Tongue (tissue), 3 donors: ENCODE data around the gene THADA. TPM values are rescaled to one million over a fixed set of nuclear protein-coding genes. Genes with fewer than 3 reads are reported as not detected.

Experiments
- DNase-seq: peaks from one replicate; pipeline ENCODE4 v3.0.0-alpha.2; 2015
- small RNA-seq: library from RNA; depleted of rRNA; stranded (forward); fragments of <200 nt; gene quantifications from one replicate; pipeline ENCODE3, GENCODE V24; 2014; ENCODE audit warnings: low replicate concordance
- total RNA-seq: library from RNA; depleted of rRNA; stranded (reverse); fragments of >200 nt; gene quantifications from one replicate; pipeline ENCODE4 v1.2.3, GENCODE V29; 2014

THADA gene
- total RNA-seq, 1 donor from 2014 or later, result 57.0 TPM

DNA sequence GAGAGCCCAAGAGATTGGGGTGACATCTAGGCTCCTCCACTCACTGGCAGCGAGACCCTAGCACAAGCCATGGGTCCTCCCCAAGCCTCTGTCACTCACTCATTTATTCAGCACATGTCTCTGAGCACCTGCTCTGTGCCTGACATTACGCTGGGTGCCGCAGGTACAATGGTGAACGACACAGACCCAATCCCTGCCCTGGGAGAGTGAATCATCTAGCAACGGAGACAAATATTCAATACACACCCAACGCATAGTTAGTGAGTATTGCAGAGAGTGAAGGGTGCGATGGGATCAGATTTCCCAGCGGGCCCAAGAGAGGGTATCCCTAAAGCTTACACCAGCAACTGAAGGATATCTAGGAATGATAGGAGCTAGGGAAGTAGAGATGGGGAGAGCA lies 414.9 kb downstream of the THADA start:
- DNase-seq, result no peak

Small RNA genes lying within 50 kb of the gene (small RNA-seq; reads per million reads assigned to genes)
- gene RF00019 (not detected), gene RN7SL531P (not detected), gene RNU6-958P (not detected)

Other genes starting within 250 kb of the THADA start
- 26.0 TPM for gene PLEKHH2, start 41.2 kb upstream of the THADA start, total RNA-seq
- not detected for gene C1GALT1C1L, start 80.4 kb upstream of the THADA start, total RNA-seq
- gene DYNC2LI1, start 178.0 kb upstream of the THADA start, total RNA-seq, result 37.3 TPM
- gene ABCG5, start 242.8 kb upstream of the THADA start, total RNA-seq, result not detected
- gene ABCG8, start 242.9 kb upstream of the THADA start, total RNA-seq, result not detected